ENCODE measurements around the gene AARS2. TPM values are rescaled to one million over a fixed set of nuclear protein-coding genes. Genes with fewer than 3 reads are reported as not detected.

AARS2 gene
- total and polyA plus RNA-seq, 2 of the 4 experiments (the other 2 are of a cell fraction), result 9.1 to 10.4 TPM

DNA sequence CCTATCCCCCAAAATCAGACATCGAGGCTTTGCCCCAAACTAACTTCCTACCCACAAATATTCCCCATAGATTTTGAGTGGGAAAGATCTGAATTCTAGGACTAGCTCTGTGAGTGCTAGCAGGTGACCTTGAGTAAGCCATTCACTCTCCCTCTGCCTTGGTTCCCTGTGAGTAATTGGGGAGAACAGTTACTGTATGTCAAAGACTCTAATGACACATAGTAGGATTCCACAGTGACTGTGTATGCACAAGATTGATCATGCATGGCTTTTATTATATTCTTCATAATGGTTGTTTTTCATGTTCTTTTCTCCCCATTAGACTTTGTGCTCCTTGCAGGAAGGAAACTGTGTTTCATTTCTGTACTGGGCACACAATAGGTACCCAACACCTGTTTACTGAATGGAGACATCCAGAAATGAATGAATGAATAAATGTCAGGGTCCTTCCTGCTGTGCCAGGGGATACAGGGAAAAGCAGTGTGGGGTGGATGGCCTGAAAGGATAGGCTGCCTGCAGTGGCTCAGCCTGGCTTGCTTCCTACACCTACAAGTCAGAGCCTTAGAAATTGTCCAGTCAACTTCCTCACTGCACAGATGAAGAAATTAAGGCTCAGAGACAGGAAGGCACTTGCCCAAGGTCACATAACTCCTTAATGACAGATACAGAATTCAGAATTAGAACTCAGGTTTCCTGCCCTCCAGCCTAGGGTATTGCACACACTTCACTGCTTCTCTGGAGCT lies 43.8 kb downstream of the AARS2 start:
- CTCF ChIA-PET, result interaction anchor here (1.1 kb wide), 1 partner anchor 65 kb away, joined by 3 read pairs; no protein-coding TSS in a partner anchor
- Histone ChIP-seq H3K4ac (ENCODE audit: low read depth, low read length) (no peak overlapping the region), H2BK20ac (ENCODE audit: low read depth, low read length) (no peak overlapping the region), H3K27ac (ENCODE audit: insufficient read depth, low read length) (no peak overlapping the region), H3K27me3 (ENCODE audit: control insufficient read depth, insufficient read depth, low read length) (peaks cover 52% of the 10 kb centered on the region), H4K8ac (ENCODE audit: low read depth in 2 of 2, low read length in 2 of 2) (no peak overlapping the region), H2BK120ac (ENCODE audit: low read depth, low read length) (no peak overlapping the region), H3K79me1 (ENCODE audit: low read depth in 1 of 2, low read length in 2 of 2) (peaks cover 4 to 6% of the 10 kb centered on the region in 2 experiments; a peak in 3 of 4 replicates), H3K4me1 (ENCODE audit: control insufficient read depth, insufficient read depth, low read length) (peaks cover under 1% of the 10 kb centered on the region; the same call in 1 of the 2 replicates), H3K9me3 (ENCODE audit: control insufficient read depth, insufficient read depth, low read length) (no peaks in the 10 kb centered on the region), H2BK15ac (ENCODE audit: low read depth, low read length) (no peak overlapping the region), H2AK5ac (ENCODE audit: low read depth, low read length) (no peak overlapping the region), H4K20me1 (ENCODE audit: insufficient read depth, low read length) (peaks cover 8% of the 10 kb centered on the region; the same call in 1 of the 2 replicates), H3K4me3 (ENCODE audit: insufficient read depth, low read depth, low read length) (no peak overlapping the region), H3K23ac (ENCODE audit: low read depth, low read length) (no peak overlapping the region), H3K56ac (ENCODE audit: extremely low read depth, insufficient read depth, low read length) (no peak overlapping the region), H3K18ac (ENCODE audit: low read depth, low read length) (no peak overlapping the region), H4K5ac (ENCODE audit: low read depth, low read length) (no peak overlapping the region), H2AK9ac (replicated peaks; ENCODE audit: low read depth, low read length, poor library complexity) (no peak overlapping the region), H4K91ac (ENCODE audit: insufficient read depth, low read depth, low read length) (no peak overlapping the region), H3K4me2 (ENCODE audit: low read depth, low read length) (no peak overlapping the region), H2AFZ (replicated peaks; ENCODE audit: low read length, poor library complexity) (no peak overlapping the region), H2BK5ac (ENCODE audit: low read depth, low read length, poor library complexity, severe bottlenecking) (no peak overlapping the region), H3K9me1 (ENCODE audit: insufficient read depth, low read length) (no peaks in the 10 kb centered on the region), H3K36me3 (ENCODE audit: control insufficient read depth, insufficient read depth, low read length) (no peaks in the 10 kb centered on the region), H3K9ac (ENCODE audit: low read depth, low read length) (no peak overlapping the region), H3K14ac (replicated peaks; ENCODE audit: low read depth, low read length) (no peak overlapping the region)
- DNase-seq, result no peak
- intact Hi-C loops (cut with micrococcal nuclease) (no loop called here), in situ Hi-C loops (cut with MboI; ENCODE audit: low sequenced_read_pairs) (no loop called here), dilution Hi-C loops (cut with HindIII; ENCODE audit: low sequenced_read_pairs, unreplicated experiment) (no loop called here)
- BruUV-seq (replicated peaks), result no TSS peak
- no peak for TF ChIP-seq RAD21 (IDR thresholded peaks at IDR 0.05; ENCODE audit: low read length)
- TF ChIP-seq, protein P1, sequence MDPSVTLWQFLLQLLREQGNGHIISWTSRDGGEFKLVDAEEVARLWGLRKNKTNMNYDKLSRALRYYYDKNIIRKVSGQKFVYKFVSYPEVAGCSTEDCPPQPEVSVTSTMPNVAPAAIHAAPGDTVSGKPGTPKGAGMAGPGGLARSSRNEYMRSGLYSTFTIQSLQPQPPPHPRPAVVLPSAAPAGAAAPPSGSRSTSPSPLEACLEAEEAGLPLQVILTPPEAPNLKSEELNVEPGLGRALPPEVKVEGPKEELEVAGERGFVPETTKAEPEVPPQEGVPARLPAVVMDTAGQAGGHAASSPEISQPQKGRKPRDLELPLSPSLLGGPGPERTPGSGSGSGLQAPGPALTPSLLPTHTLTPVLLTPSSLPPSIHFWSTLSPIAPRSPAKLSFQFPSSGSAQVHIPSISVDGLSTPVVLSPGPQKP (IDR thresholded peaks at IDR 0.05; ENCODE audit: borderline replicate concordance, low read depth, low read length), result no peak
- no peak for TF ChIP-seq SMC3 (IDR thresholded peaks at IDR 0.05; ENCODE audit: low read depth, low read length)
- TF ChIP-seq MAZ (IDR thresholded peaks at IDR 0.05; ENCODE audit: borderline replicate concordance, low read depth, low read length), result no peak
- no peak for TF ChIP-seq CHD1 (IDR thresholded peaks at IDR 0.05; ENCODE audit: low read depth, low read length)
- no peak for TF ChIP-seq BHLHE40 (IDR thresholded peaks at IDR 0.05; ENCODE audit: low read depth, low read length)
- TF ChIP-seq CEBPB (IDR thresholded peaks at IDR 0.05; ENCODE audit: low read depth, low read length), result no peak
- TF ChIP-seq POLR2A (IDR thresholded peaks at IDR 0.05; ENCODE audit: low read depth, low read length), result no peak
- TF ChIP-seq MXI1 (IDR thresholded peaks at IDR 0.05; ENCODE audit: borderline replicate concordance, low read depth, low read length), result no peak
- no peak for TF ChIP-seq USF2 (IDR thresholded peaks at IDR 0.05; ENCODE audit: low read depth, low read length)
- TF ChIP-seq FOS (IDR thresholded peaks at IDR 0.05; ENCODE audit: low read depth, low read length), result no peak
- TF ChIP-seq CTCF (conservative IDR thresholded peaks at IDR 0.05; ENCODE audit: low read depth, low read length), result no peak
- no peak for TF ChIP-seq MAFK (IDR thresholded peaks at IDR 0.05; ENCODE audit: low read depth, low read length)
- no peak for TF ChIP-seq NFE2L2 (IDR thresholded peaks at IDR 0.05; ENCODE audit: low read depth, low read length)
- no peak for TF ChIP-seq RCOR1 (IDR thresholded peaks at IDR 0.05; ENCODE audit: insufficient replicate concordance, low read length)
- TF ChIP-seq RFX5 (IDR thresholded peaks at IDR 0.05; ENCODE audit: low read depth, low read length), result no peak
- POLR2A ChIA-PET (ENCODE audit: unreplicated experiment), result no interaction called here
- WGBS, 2 experiments (ENCODE audit: extremely low coverage in 2 of 2, insufficient read length in 1 of 2), result no CpG with 5 or more reads among the region's 1 CpG
- no peak for ATAC-seq (ENCODE audit: low read depth)

Measured in IMR-90 (cell line).